Nephron (organoid): Measurements from ENCODE around the gene TECR.
"Not testable (repeated sequence)": the region's sequence is repeated elsewhere in the genome, so short reads cannot be mapped to it uniquely, and the experiment has no call there.

Source experiments
- H3K27ac Mint-ChIP-seq, 3 experiments: 2 replicates each; pipeline ENCODE4 v1.8.0; 2020; ENCODE audit warnings: mixed read lengths in 3 of 3, mild to moderate bottlenecking in 2 of 3, moderate library complexity in 1 of 3
- H3K27me3 Mint-ChIP-seq: 2 replicates; pipeline ENCODE4 v1.8.0; 2021; ENCODE audit warnings: low read depth, mild to moderate bottlenecking, moderate library complexity, mixed read lengths
- H3K36me3 Mint-ChIP-seq: 2 replicates; pipeline ENCODE4 v1.8.0; 2020; ENCODE audit warnings: low read depth, mixed read lengths
- H3K4me1 Mint-ChIP-seq: 2 replicates; pipeline ENCODE4 v1.8.0; 2020; ENCODE audit warnings: mixed read lengths
- H3K4me3 Mint-ChIP-seq, 3 experiments: 2 replicates each; pipeline ENCODE4 v1.8.0; 2020; ENCODE audit warnings: mild to moderate bottlenecking in 3 of 3, mixed read lengths in 3 of 3, moderate library complexity in 2 of 3
- H3K9me3 Mint-ChIP-seq: 2 replicates; pipeline ENCODE4 v1.8.0; 2020; ENCODE audit warnings: mixed read lengths
- TF ChIP-seq, protein P1 (sequence below), 3 experiments: fragments of 200-600 bp; sonication (generic); IDR thresholded peaks; one replicate each; pipeline ENCODE4 v1.5.0; 2021; ENCODE audit warnings: antibody characterized with exemption in 3 of 3; ENCODE audit not compliant: unreplicated experiment in 3 of 3

Gene TECR

DNA sequence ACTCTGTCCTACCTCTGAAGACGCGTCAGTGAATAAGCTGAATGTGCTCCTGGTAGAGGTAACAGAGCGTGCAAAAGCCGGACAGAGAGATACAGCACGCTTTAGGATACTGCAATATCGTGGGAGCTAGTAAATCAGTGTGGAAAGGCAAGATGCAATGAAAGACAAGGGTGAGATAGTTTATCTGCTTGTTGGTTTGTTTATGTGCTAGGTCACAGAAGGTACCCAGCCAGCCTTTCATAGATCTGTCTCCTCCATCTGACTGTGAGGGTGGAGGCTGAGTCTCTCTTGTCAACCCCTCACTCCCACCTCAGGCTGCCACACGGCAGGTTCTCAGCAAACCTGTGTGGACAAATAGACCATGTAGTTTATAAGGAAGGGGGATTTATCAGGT, 32.6 kb upstream of the TECR start:
- TF ChIP-seq, protein P1, sequence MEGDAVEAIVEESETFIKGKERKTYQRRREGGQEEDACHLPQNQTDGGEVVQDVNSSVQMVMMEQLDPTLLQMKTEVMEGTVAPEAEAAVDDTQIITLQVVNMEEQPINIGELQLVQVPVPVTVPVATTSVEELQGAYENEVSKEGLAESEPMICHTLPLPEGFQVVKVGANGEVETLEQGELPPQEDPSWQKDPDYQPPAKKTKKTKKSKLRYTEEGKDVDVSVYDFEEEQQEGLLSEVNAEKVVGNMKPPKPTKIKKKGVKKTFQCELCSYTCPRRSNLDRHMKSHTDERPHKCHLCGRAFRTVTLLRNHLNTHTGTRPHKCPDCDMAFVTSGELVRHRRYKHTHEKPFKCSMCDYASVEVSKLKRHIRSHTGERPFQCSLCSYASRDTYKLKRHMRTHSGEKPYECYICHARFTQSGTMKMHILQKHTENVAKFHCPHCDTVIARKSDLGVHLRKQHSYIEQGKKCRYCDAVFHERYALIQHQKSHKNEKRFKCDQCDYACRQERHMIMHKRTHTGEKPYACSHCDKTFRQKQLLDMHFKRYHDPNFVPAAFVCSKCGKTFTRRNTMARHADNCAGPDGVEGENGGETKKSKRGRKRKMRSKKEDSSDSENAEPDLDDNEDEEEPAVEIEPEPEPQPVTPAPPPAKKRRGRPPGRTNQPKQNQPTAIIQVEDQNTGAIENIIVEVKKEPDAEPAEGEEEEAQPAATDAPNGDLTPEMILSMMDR (IDR thresholded peaks at IDR 0.05; ENCODE audit: unreplicated experiment in 3 of 3) = no peak
- no peaks in the 10 kb centered on the region for H3K9me3 Mint-ChIP-seq
- peak overlapping the region; percentile 80 to 90 (median 81) for H3K4me3 Mint-ChIP-seq
- H3K27ac Mint-ChIP-seq = peak overlapping the region; percentile 72 to 92 (median 90)
- H3K4me1 Mint-ChIP-seq = peaks cover 19% of the 10 kb centered on the region
- H3K27me3 Mint-ChIP-seq = peaks cover 4% of the 10 kb centered on the region
- peaks cover 15% of the 10 kb centered on the region for H3K36me3 Mint-ChIP-seq

DNA sequence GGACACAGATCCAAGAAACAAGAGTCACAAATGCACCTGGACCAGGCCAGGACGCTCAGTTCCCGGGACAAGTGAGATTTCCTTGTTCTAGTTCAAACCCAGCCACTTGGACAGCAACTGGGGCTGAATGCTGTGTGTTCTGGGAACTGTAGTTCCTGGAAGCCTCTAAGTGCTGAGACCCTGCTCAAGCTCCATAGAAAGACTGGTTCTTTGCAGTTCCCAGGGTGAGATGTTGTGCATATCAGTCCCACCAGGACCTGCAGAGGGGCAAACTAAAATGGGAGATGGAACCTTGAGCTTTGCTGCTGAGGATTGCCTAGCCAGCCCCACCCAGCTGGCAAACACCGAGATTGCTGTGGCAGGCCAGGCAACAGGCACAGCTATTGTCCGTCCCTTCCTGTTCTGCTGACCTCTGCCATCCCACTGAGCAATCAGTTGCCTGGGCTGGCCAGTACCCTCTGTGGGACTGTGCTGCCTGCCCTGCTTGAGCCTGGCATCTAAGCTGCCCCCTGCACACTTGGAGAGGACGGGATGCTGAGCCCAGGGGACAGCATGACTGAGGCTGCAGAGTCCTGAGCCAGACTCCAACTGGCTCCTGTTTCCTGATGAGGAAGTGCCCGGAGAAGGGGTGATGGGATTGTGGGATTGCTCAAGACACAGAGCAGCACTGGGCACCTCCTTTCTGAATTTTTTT, 32.0 kb upstream of the TECR start:
- TF ChIP-seq, protein P1 (IDR thresholded peaks at IDR 0.05; ENCODE audit: unreplicated experiment in 3 of 3) = no peak
- Mint-ChIP-seq H3K36me3 (peaks cover 13% of the 10 kb centered on the region), H3K9me3 (no peaks in the 10 kb centered on the region), H3K27ac (peak overlapping the region; percentile 72 to 92 (median 90)), H3K4me1 (peaks cover 19% of the 10 kb centered on the region), H3K27me3 (peaks cover 7% of the 10 kb centered on the region), H3K4me3 (peak overlapping the region; percentile 80 to 90 (median 81))

DNA sequence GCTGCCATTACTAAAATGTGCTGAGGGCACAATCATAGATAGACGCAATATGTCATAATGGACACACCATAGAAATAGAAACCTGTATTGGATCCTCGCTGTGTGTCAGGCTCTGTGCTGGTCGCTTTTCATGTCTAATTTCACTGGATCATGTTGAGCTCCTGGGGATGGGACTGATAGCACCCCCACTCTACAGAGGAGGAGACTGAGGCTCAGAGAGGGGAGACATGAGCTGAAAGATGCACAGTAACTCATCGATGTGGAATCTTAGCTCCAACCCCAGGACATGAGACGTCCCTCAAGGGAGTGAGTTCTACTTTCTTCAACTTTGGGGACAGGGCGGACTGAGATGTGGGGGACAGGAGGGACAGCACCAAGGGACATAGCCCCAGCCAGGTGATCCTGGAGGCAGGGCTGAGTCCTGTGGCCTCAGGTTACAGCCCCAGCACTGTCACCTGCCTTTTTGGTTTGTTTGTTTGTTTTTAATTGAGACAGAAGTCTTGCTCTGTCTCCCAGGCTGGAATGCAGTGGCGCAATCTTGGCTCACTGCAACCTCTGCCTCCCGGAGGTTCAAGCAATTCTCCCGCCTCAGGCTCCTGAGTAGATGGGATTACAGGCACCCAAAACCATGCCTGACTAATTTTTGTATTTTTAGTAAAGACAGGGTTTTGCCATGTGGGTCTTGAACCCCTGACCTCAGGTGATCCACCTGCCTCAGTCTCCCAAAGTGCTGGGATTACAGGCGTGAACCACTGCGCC, 26.9 kb upstream of the TECR start:
- TF ChIP-seq, protein P1 (IDR thresholded peaks at IDR 0.05; ENCODE audit: unreplicated experiment in 3 of 3) = no peak
- Mint-ChIP-seq H3K4me3 (no peak overlapping the region), H3K4me1 (peaks cover 10% of the 10 kb centered on the region), H3K9me3 (no peaks in the 10 kb centered on the region), H3K27ac (no peak overlapping the region), H3K36me3 (no peaks in the 10 kb centered on the region), H3K27me3 (peaks cover 10% of the 10 kb centered on the region)

DNA sequence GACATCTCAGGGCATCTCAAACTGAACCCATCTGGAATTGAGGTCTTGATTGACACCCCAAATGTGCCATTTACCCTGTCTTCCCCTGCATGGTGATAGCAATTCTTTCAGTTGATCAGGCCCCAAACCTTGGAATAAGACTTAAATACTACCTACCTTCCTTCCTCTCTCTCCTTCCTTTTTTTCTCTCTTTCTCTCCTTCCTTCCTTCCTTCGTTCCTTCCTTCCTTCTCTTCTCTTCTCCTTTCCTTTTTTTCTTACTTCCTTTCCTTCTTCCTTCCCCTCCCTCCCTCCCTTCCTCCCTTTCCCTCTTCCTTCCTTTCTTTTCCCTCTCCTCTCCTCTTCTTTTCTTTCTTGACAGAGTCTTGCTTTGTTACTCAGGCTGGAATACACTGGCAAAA, 26.1 kb upstream of the TECR start:
- Mint-ChIP-seq H3K4me3 (no peak overlapping the region), H3K4me1 (peaks cover 10% of the 10 kb centered on the region), H3K27ac (no peak overlapping the region)

DNA sequence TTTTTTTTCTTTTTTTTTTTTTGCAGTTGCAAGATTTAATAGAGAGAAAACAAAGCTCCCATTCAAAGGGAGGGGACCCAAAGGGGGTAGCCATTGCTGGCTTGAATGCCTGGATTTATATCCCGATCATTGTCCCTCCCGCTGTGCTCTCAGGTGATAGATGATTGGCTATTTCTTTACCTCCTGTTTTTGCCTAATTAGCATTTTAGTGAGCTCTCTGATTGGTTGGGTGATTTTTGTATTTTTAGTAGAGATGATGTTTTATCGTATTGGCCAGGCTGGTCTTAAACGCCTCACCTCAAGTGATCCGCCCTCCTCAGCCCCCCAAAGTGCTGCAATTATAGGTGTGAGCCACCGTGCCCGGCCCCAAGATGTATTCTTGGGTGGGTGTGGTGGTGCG, 24.8 kb upstream of the TECR start:
- H3K27me3 Mint-ChIP-seq, H3K9me3 Mint-ChIP-seq, H3K27ac Mint-ChIP-seq, H3K4me3 Mint-ChIP-seq, H3K36me3 Mint-ChIP-seq: not testable (repeated sequence)
- H3K4me1 Mint-ChIP-seq = peaks cover 13% of the 10 kb centered on the region

More for the DNA sequence above, 26.1 kb upstream of the TECR start:
- H3K27me3 Mint-ChIP-seq = peaks cover 8% of the 10 kb centered on the region
- TF ChIP-seq, protein P1 (IDR thresholded peaks at IDR 0.05; ENCODE audit: unreplicated experiment in 3 of 3) = no peak
- H3K9me3 Mint-ChIP-seq = no peaks in the 10 kb centered on the region
- no peaks in the 10 kb centered on the region for H3K36me3 Mint-ChIP-seq

DNA sequence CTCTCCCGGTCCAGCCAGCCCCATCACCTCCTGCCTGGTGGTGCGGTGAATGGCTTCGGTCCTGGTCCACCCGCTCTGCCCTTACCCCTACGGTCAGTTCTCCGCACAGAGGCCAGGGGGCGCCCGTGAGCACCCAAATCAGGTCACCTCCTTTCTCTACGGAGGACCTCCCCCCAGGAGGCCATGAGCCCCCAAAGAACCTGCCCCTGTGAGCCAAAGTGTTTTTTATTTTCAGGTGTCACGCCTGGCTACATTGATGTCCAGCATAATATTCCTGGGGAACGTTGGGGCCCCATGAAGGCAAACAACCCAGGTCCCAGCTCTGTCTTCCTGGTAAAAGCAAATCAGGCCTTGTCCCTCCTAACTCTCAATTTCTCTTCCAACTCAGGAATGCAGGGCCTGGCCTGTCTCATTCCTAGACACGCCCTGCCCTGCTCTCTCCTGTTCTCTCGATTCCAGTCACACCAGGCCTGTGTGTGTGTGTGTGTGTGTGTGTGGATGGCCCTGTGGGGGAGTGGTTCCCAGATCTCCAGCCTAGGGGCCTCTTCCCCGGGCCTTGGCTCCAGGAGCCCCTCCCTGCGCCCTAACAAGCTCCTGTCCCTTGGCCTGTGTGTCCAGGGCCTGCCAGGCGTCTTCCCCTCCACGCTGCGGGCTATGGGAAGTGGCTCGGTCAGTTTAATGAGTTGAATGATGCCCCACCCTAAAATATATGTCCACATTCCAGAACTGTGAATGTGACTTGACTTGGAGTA, 23.7 kb upstream of the TECR start:
- Mint-ChIP-seq H3K4me3 (no peak overlapping the region), H3K27me3 (peaks cover 8% of the 10 kb centered on the region), H3K27ac (peak overlapping the region; percentile 87 to 98 (median 88)), H3K9me3 (no peaks in the 10 kb centered on the region), H3K36me3 (no peaks in the 10 kb centered on the region), H3K4me1 (peaks cover 18% of the 10 kb centered on the region)
- TF ChIP-seq, protein P1 (IDR thresholded peaks at IDR 0.05; ENCODE audit: unreplicated experiment in 3 of 3) = peak; percentile 53 to 67 (median 64)
